HCT116 (cell line): Measurements from ENCODE around the gene IDH3G. TPM values are rescaled to one million over a fixed set of nuclear protein-coding genes. Genes with fewer than 3 reads are reported as not detected.

Experiments used
- ATAC-seq: fragments of 200-7000 bp; cut with Tn5 transposase; 2 replicates; pipeline ENCODE4 v1.9.1; 2020; ENCODE audit warnings: mild to moderate bottlenecking, moderate library complexity
- BruUV-seq: library from RNA; stranded (reverse); fragments of 400-500 nt; replicated peaks from 2 replicates; lab custom pipeline; 2021; lab: Mats Ljungman, UMichigan
- CTCF ChIA-PET: fragments of 300-600 bp; sonication (Branson Sonifier 250); formaldehyde crosslinking; loops from one replicate; lab custom pipeline; 2021; ENCODE audit warnings: antibody characterized with exemption; lab: Charles Lee
- POLR2A ChIA-PET: fragments of 300-600, 350-600 bp; sonication (Branson Sonifier 250); formaldehyde crosslinking; loops from one replicate; lab custom pipeline; 2021; ENCODE audit warnings: antibody characterized with exemption; lab: Charles Lee
- RAD21 ChIA-PET, 2 experiments: fragments of 300-600 bp; sonication (Branson Sonifier 250); formaldehyde crosslinking; loops; one replicate each; lab custom pipeline; 2023; ENCODE audit warnings: low total read pairs in 2 of 2; ENCODE audit not compliant: uncharacterized antibody in 2 of 2, unreplicated experiment in 2 of 2, low non-redundant PET in 1 of 2; lab: Charles Lee
- DNase-seq: peaks from one replicate; pipeline ENCODE4 v3.0.0-alpha.2; 2010; ENCODE audit warnings: low read depth, low spot score
- H2AFZ ChIP-seq: fragments of 200-600 bp; shearing (Covaris generic), sonication (generic); 2 replicates; pipeline ENCODE4 v1.6.1; 2017; ENCODE audit warnings: low read depth, mixed run types, mixed read lengths, antibody characterized with exemption, low read length; ENCODE audit not compliant: poor library complexity, severe bottlenecking
- H3K27ac ChIP-seq: 2 replicates; pipeline ENCODE4 v1.5.1; 2012; ENCODE audit warnings: low read depth, low read length
- H3K27me3 ChIP-seq: fragments of 200-600 bp; sonication (generic); 2 replicates; pipeline ENCODE4 v1.6.1; 2016; ENCODE audit warnings: mixed run types, low read length, mixed read lengths; ENCODE audit not compliant: insufficient read depth
- H3K36me3 ChIP-seq, 2 experiments: fragments of 200-500 bp in 1 of 2; fragments of 200-600 bp in 1 of 2; sonication (Bioruptor generic) in 1 of 2; sonication (generic) in 1 of 2; 2 replicates each; pipeline versions ENCODE4 v1.5.1 to v1.6.1; 2014 to 2016; ENCODE audit warnings: low read length in 2 of 2, inconsistent platforms in 1 of 2, mixed read lengths in 1 of 2, mixed run types in 1 of 2; ENCODE audit not compliant: insufficient read depth in 2 of 2, control insufficient read depth in 1 of 2
- H3K4me1 ChIP-seq, 2 experiments: fragments of 200-600 bp in 1 of 2; sonication (generic) in 1 of 2; 2 replicates each; pipeline versions ENCODE4 v1.5.1 to v1.6.1; 2012 to 2017; ENCODE audit warnings: low read length in 2 of 2, inconsistent platforms in 1 of 2, mild to moderate bottlenecking in 1 of 2, mixed read lengths in 1 of 2, mixed run types in 1 of 2, moderate library complexity in 1 of 2; ENCODE audit not compliant: insufficient read depth in 2 of 2, control insufficient read depth in 1 of 2
- H3K4me2 ChIP-seq: fragments of 200-600 bp; sonication (generic); 2 replicates; pipeline ENCODE4 v1.6.1; 2017; ENCODE audit warnings: mixed run types, low read length, mixed read lengths
- H3K4me3 ChIP-seq, 2 experiments: fragments of 200-600 bp in 1 of 2; sonication (generic) in 1 of 2; replicated peaks in 1 of 2; 2 replicates each; pipeline ENCODE4 v1.5.1; 2011 to 2016; ENCODE audit warnings: low read length in 2 of 2, control low read depth in 1 of 2, low read depth in 1 of 2, mild to moderate bottlenecking in 1 of 2, mixed read lengths in 1 of 2, mixed run types in 1 of 2
- H3K79me2 ChIP-seq: fragments of 200-600 bp; sonication (generic); 2 replicates; pipeline ENCODE4 v1.6.1; 2017; ENCODE audit warnings: mild to moderate bottlenecking, mixed run types, low read length, moderate library complexity, mixed read lengths; ENCODE audit not compliant: insufficient read depth
- H3K9ac ChIP-seq: fragments of 200-600 bp; sonication (generic); 2 replicates; pipeline ENCODE4 v1.6.1; 2016; ENCODE audit warnings: low read length, mixed read lengths
- H3K9me2 ChIP-seq: fragments of 200-600 bp; sonication (generic), shearing (Covaris generic); 2 replicates; pipeline ENCODE4 v1.6.1; 2017; ENCODE audit warnings: mixed run types, mild to moderate bottlenecking, moderate library complexity; ENCODE audit not compliant: insufficient read depth
- H3K9me3 ChIP-seq, 2 experiments: fragments of 200-500 bp in 1 of 2; fragments of 200-600 bp in 1 of 2; sonication (Bioruptor generic) in 1 of 2; sonication (generic) in 1 of 2; 2 replicates each; pipeline ENCODE4 v1.6.1; 2014 to 2017; ENCODE audit warnings: low read length in 2 of 2, mixed read lengths in 2 of 2, inconsistent platforms in 1 of 2, low read depth in 1 of 2, mild to moderate bottlenecking in 1 of 2, mixed run types in 1 of 2, moderate library complexity in 1 of 2; ENCODE audit not compliant: control insufficient read depth in 1 of 2, insufficient read depth in 1 of 2
- H4K20me1 ChIP-seq: fragments of 200-600 bp; sonication (generic), shearing (Covaris generic); 2 replicates; pipeline ENCODE4 v1.6.1; 2017; ENCODE audit warnings: mixed run types, mild to moderate bottlenecking, moderate library complexity; ENCODE audit not compliant: insufficient read depth
- ATF3 ChIP-seq: IDR thresholded peaks from 2 replicates; pipeline ENCODE4 v1.6.1; 2012
- CBX3 ChIP-seq: IDR thresholded peaks from 2 replicates; pipeline ENCODE4 v1.6.1; 2012; ENCODE audit warnings: low read depth
- CEBPB ChIP-seq: IDR thresholded peaks from 2 replicates; pipeline ENCODE4 v1.6.1; 2012; ENCODE audit warnings: low read depth
- CTCF ChIP-seq, 3 experiments: fragments of 200-600 bp in 1 of 3; sonication (generic) in 1 of 3; IDR thresholded peaks in 2 of 3; conservative IDR thresholded peaks in 1 of 3; 2 replicates each; pipeline ENCODE4 v1.5.1; 2012 to 2017; ENCODE audit warnings: low read depth in 2 of 3, low read length in 2 of 3, antibody characterized with exemption in 1 of 3, borderline replicate concordance in 1 of 3, control low read depth in 1 of 3, mild to moderate bottlenecking in 1 of 3, mixed read lengths in 1 of 3, mixed run types in 1 of 3, moderate library complexity in 1 of 3; ENCODE audit not compliant: insufficient read depth in 1 of 3
- ELF1 ChIP-seq: IDR thresholded peaks from 2 replicates; pipeline ENCODE4 v1.6.1; 2012; ENCODE audit warnings: low read depth, borderline replicate concordance
- EZH2phosphoT487 ChIP-seq: fragments of 200-600 bp; IDR thresholded peaks from 2 replicates; pipeline ENCODE4 v1.6.1; 2018; ENCODE audit warnings: antibody characterized with exemption, borderline replicate concordance
- FOSL1 ChIP-seq: IDR thresholded peaks from 2 replicates; pipeline ENCODE4 v1.6.1; 2012; ENCODE audit warnings: low read depth
- POLR2A ChIP-seq: IDR thresholded peaks from 2 replicates; pipeline ENCODE4 v1.7.0; 2011; ENCODE audit warnings: borderline replicate concordance; ENCODE audit not compliant: insufficient read depth, insufficient read length; ENCODE audit errors: extremely low read depth
- POLR2AphosphoS5 ChIP-seq: IDR thresholded peaks from 2 replicates; pipeline ENCODE4 v1.6.1; 2011; ENCODE audit warnings: mild to moderate bottlenecking, low read depth, low read length, moderate library complexity
- REST ChIP-seq: IDR thresholded peaks from 2 replicates; pipeline ENCODE4 v1.6.1; 2012; ENCODE audit warnings: low read depth
- SIN3A ChIP-seq: IDR thresholded peaks from 2 replicates; pipeline ENCODE4 v1.6.1; 2012; ENCODE audit warnings: low read depth
- SP1 ChIP-seq: IDR thresholded peaks from 2 replicates; pipeline ENCODE4 v1.6.1; 2012; ENCODE audit warnings: low read depth
- SRF ChIP-seq: IDR thresholded peaks from 2 replicates; pipeline ENCODE4 v1.6.1; 2012; ENCODE audit warnings: low read depth
- TCF7L2 ChIP-seq: IDR thresholded peaks from 2 replicates; pipeline ENCODE4 v1.7.0; 2011; ENCODE audit warnings: borderline replicate concordance, inconsistent platforms; ENCODE audit not compliant: insufficient read depth, insufficient read length; ENCODE audit errors: extremely low read depth
- ZNF274 ChIP-seq: fragments of 200-500 bp; sonication (Bioruptor generic); IDR thresholded peaks from 2 replicates; pipeline ENCODE4 v1.6.1; 2014; ENCODE audit warnings: mild to moderate bottlenecking, low read depth, low read length, inconsistent platforms
- intact Hi-C: fragments of 100-400 bp; cut with micrococcal nuclease; formaldehyde crosslinking; loops from 2 replicates; pipeline ENCODE4 v1.10.0; 2022
- total RNA-seq: library from RNA; stranded (reverse); gene quantifications from one replicate; pipeline ENCODE4 v1.2.1, GENCODE V29; 2021; ENCODE audit not compliant: unreplicated experiment

IDH3G gene
- total RNA-seq, 1 experiment from 2014 or later, result 49.7 TPM

- RAD21 ChIA-PET, result no interaction called here
- BruUV-seq, result no TSS peak
- no peak overlapping the region for H3K4me3 ChIP-seq
- no peaks in the 10 kb centered on the region for H3K9me2 ChIP-seq
- H3K9ac ChIP-seq, result no peak overlapping the region
- no peak overlapping the region for H2AFZ ChIP-seq
- H3K79me2 ChIP-seq, result no peaks in the 10 kb centered on the region
- H3K4me1 ChIP-seq, result peaks cover 0 to 6% of the 10 kb centered on the region in 2 experiments; a peak in 1 of 4 replicates
- TF ChIP-seq SP1 (0 out of 2 replicates have a peak, but pooled peaks have one; percentile 38), ZNF274 (no peak), CBX3 (no peak)
- no peaks in the 10 kb centered on the region for H3K36me3 ChIP-seq
- CTCF ChIA-PET, result no interaction called here
- no peaks in the 10 kb centered on the region for H4K20me1 ChIP-seq
- H3K27ac ChIP-seq, result no peak overlapping the region
- ATAC-seq (peak; percentile 38), DNase-seq (no peak)
- no peaks in the 10 kb centered on the region for H3K27me3 ChIP-seq
- H3K9me3 ChIP-seq, result no peaks in the 10 kb centered on the region
- H3K4me2 ChIP-seq, result no peak overlapping the region
- POLR2A ChIA-PET, result no interaction called here
- intact Hi-C loops, result no loop called here
Measured at GRCh38 chrX:153776611-153777045, 17.5 kb downstream of the IDH3G start.

GRCh38 chrX:153776120-153776599 lies 18.0 kb downstream of the IDH3G start:
- intact Hi-C loops, result no loop called here
- no peak overlapping the region for H3K4me2 ChIP-seq
- no peaks in the 10 kb centered on the region for H3K9me2 ChIP-seq
- no peaks in the 10 kb centered on the region for H4K20me1 ChIP-seq
- H3K36me3 ChIP-seq, result no peaks in the 10 kb centered on the region
- H3K4me1 ChIP-seq, result peaks cover 0 to 6% of the 10 kb centered on the region in 2 experiments; a peak in 1 of 4 replicates
- H3K27ac ChIP-seq, result no peak overlapping the region
- ChIA-PET CTCF (no interaction called here), POLR2A (no interaction called here), RAD21 (no interaction called here)
- H2AFZ ChIP-seq, result no peak overlapping the region
- H3K9me3 ChIP-seq, result no peaks in the 10 kb centered on the region
- DNase-seq (no peak), ATAC-seq (no peak)
- H3K9ac ChIP-seq, result no peak overlapping the region
- no peak overlapping the region for H3K4me3 ChIP-seq
- BruUV-seq, result no TSS peak
- no peaks in the 10 kb centered on the region for H3K79me2 ChIP-seq
- no peaks in the 10 kb centered on the region for H3K27me3 ChIP-seq
- no peak for TF ChIP-seq POLR2AphosphoS5
- no peak for TF ChIP-seq CEBPB
- no peak for TF ChIP-seq SRF
- TF ChIP-seq ELF1, result no peak
- no peak for TF ChIP-seq EZH2phosphoT487
- TF ChIP-seq REST, result no peak
- no peak for TF ChIP-seq ATF3
- no peak for TF ChIP-seq POLR2A
- TF ChIP-seq CTCF (IDR thresholded peaks at IDR 0.05 in 2 of 3, conservative IDR thresholded peaks at IDR 0.05 in 1 of 3; ENCODE audit: borderline replicate concordance in 1 of 3, insufficient read depth in 1 of 3, low read depth in 2 of 3, low read length in 2 of 3), result no peak
- TF ChIP-seq SIN3A, result no peak
- no peak for TF ChIP-seq FOSL1
- no peak for TF ChIP-seq TCF7L2
